ENCODE results near the gene RHOBTB3. TPM values are rescaled to one million over a fixed set of nuclear protein-coding genes. Genes with fewer than 3 reads are reported as not detected.

RHOBTB3 gene
- total RNA-seq, 1 experiment from 2014 or later = 95.2 TPM

GRCh38 chr5:95832664-95833063, 101.5 kb downstream of the RHOBTB3 start:
- in situ Hi-C loops (cut with HindIII; ENCODE audit: low pct_unique_long_range_greater_than_20kb, low sequenced_read_pairs) = no loop called here
- no peak overlapping the region for H3K4me3 ChIP-seq (ENCODE audit: low read depth in 2 of 2, low read length in 2 of 2)
- DNase-seq (ENCODE audit: low read depth, low spot score) = no peak
- H3K27ac ChIP-seq (ENCODE audit: low read length) = no peak overlapping the region
- no peaks in the 10 kb centered on the region for H3K36me3 ChIP-seq (ENCODE audit: control insufficient read depth, insufficient read depth, low read length)
- intact Hi-C loops (cut with micrococcal nuclease; ENCODE audit: unreplicated experiment) = no loop called here
- ChIA-PET CTCF (no interaction called here), POLR2A (no interaction called here)
- no peaks in the 10 kb centered on the region for H3K27me3 ChIP-seq (ENCODE audit: control insufficient read depth, insufficient read depth, low read length)
- H3K4me1 ChIP-seq (ENCODE audit: control insufficient read depth, insufficient read depth, low read length) = peaks cover 5% of the 10 kb centered on the region
- ATAC-seq = no peak
- H3K9me3 ChIP-seq (ENCODE audit: control insufficient read depth, insufficient read depth, low read depth, low read length) = no peaks in the 10 kb centered on the region
- TF ChIP-seq CTCF (IDR thresholded peaks at IDR 0.05) = no peak
- no peak for TF ChIP-seq TCF7L2 (IDR thresholded peaks at IDR 0.05; ENCODE audit: low read depth, low read length)
- TF ChIP-seq SIN3A (IDR thresholded peaks at IDR 0.05; ENCODE audit: borderline replicate concordance, insufficient read depth, low read depth, low read length) = no peak
- no peak for TF ChIP-seq POLR2AphosphoS5 (IDR thresholded peaks at IDR 0.05; ENCODE audit: low read depth, low read length)
- no peak for TF ChIP-seq REST (IDR thresholded peaks at IDR 0.05; ENCODE audit: insufficient read depth in 1 of 2, low read depth in 2 of 2, low read length in 1 of 2)
- no TSS peak for BruUV-seq (replicated peaks)

- Histone ChIP-seq H3K36me3 (ENCODE audit: control insufficient read depth, insufficient read depth, low read length) (no peaks in the 10 kb centered on the region), H3K4me1 (ENCODE audit: control insufficient read depth, insufficient read depth, low read length) (peaks cover 5% of the 10 kb centered on the region), H3K27ac (ENCODE audit: low read length) (no peak overlapping the region; the same call in 1 of the 2 replicates), H3K4me3 (ENCODE audit: low read depth in 2 of 2, low read length in 2 of 2) (no peak overlapping the region), H3K9me3 (ENCODE audit: control insufficient read depth, insufficient read depth, low read depth, low read length) (no peaks in the 10 kb centered on the region), H3K27me3 (ENCODE audit: control insufficient read depth, insufficient read depth, low read length) (no peaks in the 10 kb centered on the region)
- ChIA-PET CTCF (no interaction called here), POLR2A (no interaction called here)
- BruUV-seq (replicated peaks) = no TSS peak
- in situ Hi-C loops (cut with HindIII; ENCODE audit: low pct_unique_long_range_greater_than_20kb, low sequenced_read_pairs) = no loop called here
- ATAC-seq = no peak
- TF ChIP-seq POLR2AphosphoS5 (IDR thresholded peaks at IDR 0.05; ENCODE audit: low read depth, low read length) (no peak), REST (IDR thresholded peaks at IDR 0.05; ENCODE audit: insufficient read depth in 1 of 2, low read depth in 2 of 2, low read length in 1 of 2) (no peak), TCF7L2 (IDR thresholded peaks at IDR 0.05; ENCODE audit: low read depth, low read length) (no peak), CTCF (IDR thresholded peaks at IDR 0.05) (no peak), SIN3A (IDR thresholded peaks at IDR 0.05; ENCODE audit: borderline replicate concordance, insufficient read depth, low read depth, low read length) (no peak)
- no peak for DNase-seq (ENCODE audit: low read depth, low spot score)
- intact Hi-C loops (cut with micrococcal nuclease; ENCODE audit: unreplicated experiment) = no loop called here
Observed at GRCh38 chr5:95835682-95836385, 104.7 kb downstream of the RHOBTB3 start.

All from Panc1 (cell line).